Fibroblast of lung (primary cell): ENCODE measurements around the gene COL18A1. TPM values are rescaled to one million over a fixed set of nuclear protein-coding genes. Genes with fewer than 3 reads are reported as not detected.
"Not testable (repeated sequence)": the region's sequence is repeated elsewhere in the genome, so short reads cannot be mapped to it uniquely, and the experiment has no call there.

Experiments
- DNase-seq, 2 donors: peaks; one replicate each; pipeline versions ENCODE4 v3.0.0 to v3.0.0-alpha.2; 2010; ENCODE audit warnings: low read depth in 2 of 2
- H2AFZ ChIP-seq: 2 replicates; pipeline ENCODE4 v1.5.1; 2012; ENCODE audit warnings: low read length, control low read depth, inconsistent platforms
- H3K27ac ChIP-seq: 2 replicates; pipeline ENCODE4 v1.5.1; 2011; ENCODE audit warnings: low read length, control low read depth; ENCODE audit not compliant: insufficient read depth
- H3K27me3 ChIP-seq: 2 replicates; pipeline ENCODE4 v1.5.1; 2011; ENCODE audit warnings: mild to moderate bottlenecking, low read length; ENCODE audit not compliant: control insufficient read depth, insufficient read depth
- H3K36me3 ChIP-seq: 2 replicates; pipeline ENCODE4 v1.5.1; 2011; ENCODE audit warnings: low read length; ENCODE audit not compliant: control insufficient read depth, insufficient read depth
- H3K4me1 ChIP-seq: 2 replicates; pipeline ENCODE4 v1.5.1; 2011; ENCODE audit warnings: low read length; ENCODE audit not compliant: control insufficient read depth, insufficient read depth; ENCODE audit errors: extremely low read depth
- H3K4me2 ChIP-seq: 2 replicates; pipeline ENCODE4 v1.5.1; 2011; ENCODE audit warnings: low read length, control low read depth; ENCODE audit not compliant: insufficient read depth; ENCODE audit errors: extremely low read depth
- H3K4me3 ChIP-seq, 4 experiments: fragments of 200-600 bp in 1 of 4; sonication (generic) in 1 of 4; replicated peaks in 1 of 4; 2 replicates each; pipeline ENCODE4 v1.5.1; 2011 to 2016; ENCODE audit warnings: low read length in 4 of 4, low read depth in 3 of 4, mild to moderate bottlenecking in 3 of 4, control low read depth in 2 of 4, inconsistent platforms in 1 of 4, mixed read lengths in 1 of 4; ENCODE audit not compliant: insufficient read depth in 1 of 4; ENCODE audit errors: control extremely low read depth in 1 of 4
- H3K79me2 ChIP-seq: 2 replicates; pipeline ENCODE4 v1.5.1; 2012; ENCODE audit warnings: mild to moderate bottlenecking, low read length, inconsistent platforms; ENCODE audit not compliant: control insufficient read depth, insufficient read depth
- H3K9ac ChIP-seq: 2 replicates; pipeline ENCODE4 v1.5.1; 2011; ENCODE audit warnings: mild to moderate bottlenecking, low read length, control low read depth; ENCODE audit not compliant: insufficient read depth
- H3K9me3 ChIP-seq: 2 replicates; pipeline ENCODE4 v1.5.1; 2012; ENCODE audit warnings: low read depth, low read length; ENCODE audit not compliant: control insufficient read depth, insufficient read depth
- H4K20me1 ChIP-seq: 2 replicates; pipeline ENCODE4 v1.5.1; 2011; ENCODE audit warnings: low read length; ENCODE audit not compliant: control insufficient read depth, insufficient read depth; ENCODE audit errors: extremely low read depth
- CTCF ChIP-seq, 2 donors: IDR thresholded peaks in 1 of 2; conservative IDR thresholded peaks in 1 of 2; 1 replicate in 1 of 2; 2 replicates in 1 of 2; pipeline ENCODE4 v1.5.1; 2011 to 2012; ENCODE audit warnings: low read length in 2 of 2, control low read depth in 1 of 2, inconsistent platforms in 1 of 2, low read depth in 1 of 2, mild to moderate bottlenecking in 1 of 2
- EZH2 ChIP-seq: IDR thresholded peaks from 2 replicates; pipeline ENCODE4 v1.5.1; 2012; ENCODE audit warnings: low read length, control low read depth, mild to moderate bottlenecking; ENCODE audit errors: missing control alignments
- polyA plus RNA-seq, 2 donors: library from polyadenylated mRNA; depleted of rRNA in 1 of 2; stranded (reverse) in 1 of 2; unstranded in 1 of 2; fragments of >200 nt; gene quantifications; 2 replicates each; pipeline ENCODE4 v1.2.1, GENCODE V29; 2011 to 2012; ENCODE audit warnings: missing spikeins in 1 of 2
- total RNA-seq: library from RNA; depleted of rRNA; stranded (reverse); fragments of >200 nt; gene quantifications from 2 replicates; pipeline ENCODE4 v1.2.1, GENCODE V29; 2014

Gene COL18A1
- total and polyA plus RNA-seq, 2 donors (not counting 1 experiment from before 2014, with no cell fraction given), result 24.3 to 38.8 TPM

GRCh38 chr21:45530423-45531113 is 125.6 kb downstream of the COL18A1 start:
- no peaks in the 10 kb centered on the region for H3K79me2 ChIP-seq

GRCh38 chr21:45531114-45531392 is 126.1 kb downstream of the COL18A1 start:
- not testable (repeated sequence) for H3K9me3 ChIP-seq, H3K4me2 ChIP-seq, H3K4me3 ChIP-seq, H4K20me1 ChIP-seq, DNase-seq, H3K9ac ChIP-seq, H3K27me3 ChIP-seq, H3K79me2 ChIP-seq, H3K4me1 ChIP-seq, H2AFZ ChIP-seq, H3K27ac ChIP-seq
- peaks cover 14% of the 10 kb centered on the region for H3K36me3 ChIP-seq

More at GRCh38 chr21:45530423-45531113, 125.6 kb downstream of the COL18A1 start:
- Histone ChIP-seq H3K27ac (no peak overlapping the region), H3K4me2 (no peak overlapping the region), H3K4me3 (no peak overlapping the region), H3K4me1 (no peaks in the 10 kb centered on the region), H3K36me3 (peaks cover 14% of the 10 kb centered on the region), H2AFZ (no peak overlapping the region), H4K20me1 (no peaks in the 10 kb centered on the region), H3K9me3 (no peaks in the 10 kb centered on the region), H3K9ac (no peak overlapping the region), H3K27me3 (no peaks in the 10 kb centered on the region)
- TF ChIP-seq CTCF (conservative IDR thresholded peaks at IDR 0.05 in 1 of 2, IDR thresholded peaks at IDR 0.05 in 1 of 2; ENCODE audit: low read depth in 1 of 2, low read length in 2 of 2) (no peak), EZH2 (no peak)
- DNase-seq, result no peak

GRCh38 chr21:45531393-45532215 is 126.6 kb downstream of the COL18A1 start:
- Histone ChIP-seq H4K20me1 (no peaks in the 10 kb centered on the region), H3K9ac (no peak overlapping the region), H3K79me2 (no peaks in the 10 kb centered on the region), H3K4me3 (no peak overlapping the region), H3K27me3 (no peaks in the 10 kb centered on the region), H3K27ac (no peak overlapping the region), H3K9me3 (no peaks in the 10 kb centered on the region), H3K4me1 (no peaks in the 10 kb centered on the region), H3K36me3 (peaks cover 14% of the 10 kb centered on the region), H2AFZ (no peak overlapping the region), H3K4me2 (no peak overlapping the region)
- no peak for TF ChIP-seq CTCF (conservative IDR thresholded peaks at IDR 0.05 in 1 of 2, IDR thresholded peaks at IDR 0.05 in 1 of 2; ENCODE audit: low read depth in 1 of 2, low read length in 2 of 2)
- no peak for TF ChIP-seq EZH2
- DNase-seq, result no peak
